GM19025 (cell line): ENCODE measurements around the gene ANKRD44.

ENCODE experiments used
- ATAC-seq: cut with Tn5 transposase; IDR thresholded peaks from one replicate; pipeline ENCODE4 v1.9.1; 2021; ENCODE audit warnings: mild to moderate bottlenecking, low read depth, moderate library complexity; ENCODE audit not compliant: unreplicated experiment

ANKRD44 gene

GRCh38 chr2:197096649-197097048 is 213.9 kb downstream of the ANKRD44 start:
- no peak for ATAC-seq

GRCh38 chr2:197092431-197092830 is 218.1 kb downstream of the ANKRD44 start:
- ATAC-seq = no peak

- no peak for ATAC-seq
Observed at GRCh38 chr2:197090742-197091367, 219.7 kb downstream of the ANKRD44 start.

- ATAC-seq = no peak
Observed at GRCh38 chr2:197089655-197090054, 220.9 kb downstream of the ANKRD44 start.

- ATAC-seq = no peak
Observed at GRCh38 chr2:197088694-197089093, 221.9 kb downstream of the ANKRD44 start.

- ATAC-seq = peak; percentile 82
Observed at GRCh38 chr2:197086500-197086899, 224.1 kb downstream of the ANKRD44 start.

GRCh38 chr2:197085665-197086064 is 224.9 kb downstream of the ANKRD44 start:
- ATAC-seq = no peak

GRCh38 chr2:197081294-197081693 is 229.3 kb downstream of the ANKRD44 start:
- no peak for ATAC-seq

- ATAC-seq = no peak
Observed at GRCh38 chr2:197080578-197081216, 229.9 kb downstream of the ANKRD44 start.

GRCh38 chr2:197079832-197080555 is 230.6 kb downstream of the ANKRD44 start:
- ATAC-seq = no peak

- no peak for ATAC-seq
Observed at GRCh38 chr2:197079414-197079813, 231.2 kb downstream of the ANKRD44 start.

- ATAC-seq = no peak
Observed at GRCh38 chr2:197078535-197078934, 232.0 kb downstream of the ANKRD44 start.

- no peak for ATAC-seq
Observed at GRCh38 chr2:197077336-197077735, 233.2 kb downstream of the ANKRD44 start.

GRCh38 chr2:197076652-197077051 is 233.9 kb downstream of the ANKRD44 start:
- ATAC-seq = no peak

GRCh38 chr2:197075754-197076337 is 234.7 kb downstream of the ANKRD44 start:
- ATAC-seq = no peak

GRCh38 chr2:197075281-197075680 is 235.3 kb downstream of the ANKRD44 start:
- no peak for ATAC-seq

- ATAC-seq = no peak
Observed at GRCh38 chr2:197073701-197074433, 236.7 kb downstream of the ANKRD44 start.

- no peak for ATAC-seq
Observed at GRCh38 chr2:197073270-197073669, 237.3 kb downstream of the ANKRD44 start.

GRCh38 chr2:197072533-197072932 is 238.0 kb downstream of the ANKRD44 start:
- no peak for ATAC-seq

GRCh38 chr2:197071790-197072436 is 238.7 kb downstream of the ANKRD44 start:
- no peak for ATAC-seq
